ENCODE results near the gene PTPRD. TPM values are rescaled to one million over a fixed set of nuclear protein-coding genes. Genes with fewer than 3 reads are reported as not detected.

The PTPRD gene
- total RNA-seq, 1 donor from 2014 or later = 197 TPM

- H3K36me3 Mint-ChIP-seq = peaks cover 18% of the 10 kb centered on the region
- no peaks in the 10 kb centered on the region for H3K27me3 Mint-ChIP-seq
- TF ChIP-seq CTCF (conservative IDR thresholded peaks at IDR 0.05) = no peak
- H3K4me3 Mint-ChIP-seq = no peak overlapping the region
- no peak for DNase-seq (ENCODE audit: extremely low spot score, unreplicated experiment)
- no peaks in the 10 kb centered on the region for H3K9me3 Mint-ChIP-seq
- H3K4me1 Mint-ChIP-seq (ENCODE audit: unreplicated experiment) = no peaks in the 10 kb centered on the region
- no peak overlapping the region for H3K27ac Mint-ChIP-seq
Observed at GRCh38 chr9:8315211-8315610, 2297.6 kb downstream of the PTPRD start.

GRCh38 chr9:8309258-8309657 lies 2303.5 kb downstream of the PTPRD start:
- peaks cover 6% of the 10 kb centered on the region for H3K9me3 Mint-ChIP-seq
- no peak for DNase-seq (ENCODE audit: extremely low spot score, unreplicated experiment)
- H3K36me3 Mint-ChIP-seq = peaks cover 7% of the 10 kb centered on the region
- TF ChIP-seq CTCF (conservative IDR thresholded peaks at IDR 0.05) = no peak
- H3K27ac Mint-ChIP-seq = no peak overlapping the region
- H3K4me3 Mint-ChIP-seq = no peak overlapping the region
- no peaks in the 10 kb centered on the region for H3K27me3 Mint-ChIP-seq
- H3K4me1 Mint-ChIP-seq (ENCODE audit: unreplicated experiment) = no peaks in the 10 kb centered on the region

- TF ChIP-seq CTCF (conservative IDR thresholded peaks at IDR 0.05) = no peak
- Mint-ChIP-seq H3K4me3 (no peak overlapping the region), H3K27me3 (no peaks in the 10 kb centered on the region), H3K27ac (no peak overlapping the region), H3K36me3 (peaks cover 4% of the 10 kb centered on the region), H3K4me1 (ENCODE audit: unreplicated experiment) (no peaks in the 10 kb centered on the region), H3K9me3 (peaks cover 6% of the 10 kb centered on the region)
- DNase-seq (ENCODE audit: extremely low spot score, unreplicated experiment) = no peak
Observed at GRCh38 chr9:8304720-8305119, 2308.1 kb downstream of the PTPRD start.

- TF ChIP-seq CTCF (conservative IDR thresholded peaks at IDR 0.05) = no peak
- no peaks in the 10 kb centered on the region for H3K4me1 Mint-ChIP-seq (ENCODE audit: unreplicated experiment)
- no peak overlapping the region for H3K4me3 Mint-ChIP-seq
- H3K9me3 Mint-ChIP-seq = no peaks in the 10 kb centered on the region
- no peak overlapping the region for H3K27ac Mint-ChIP-seq
- no peaks in the 10 kb centered on the region for H3K27me3 Mint-ChIP-seq
- H3K36me3 Mint-ChIP-seq = no peaks in the 10 kb centered on the region
- no peak for DNase-seq (ENCODE audit: extremely low spot score, unreplicated experiment)
Observed at GRCh38 chr9:8301296-8301695, 2311.5 kb downstream of the PTPRD start.

GRCh38 chr9:8297047-8297446 lies 2315.8 kb downstream of the PTPRD start:
- Mint-ChIP-seq H3K27me3 (no peaks in the 10 kb centered on the region), H3K9me3 (peaks cover 8% of the 10 kb centered on the region), H3K36me3 (no peaks in the 10 kb centered on the region), H3K4me1 (ENCODE audit: unreplicated experiment) (no peaks in the 10 kb centered on the region), H3K4me3 (no peak overlapping the region), H3K27ac (no peak overlapping the region)
- DNase-seq (ENCODE audit: extremely low spot score, unreplicated experiment) = no peak
- TF ChIP-seq CTCF (conservative IDR thresholded peaks at IDR 0.05) = no peak

- no peak for TF ChIP-seq CTCF (conservative IDR thresholded peaks at IDR 0.05)
- H3K4me1 Mint-ChIP-seq (ENCODE audit: unreplicated experiment) = no peaks in the 10 kb centered on the region
- DNase-seq (ENCODE audit: extremely low spot score, unreplicated experiment) = no peak
- H3K9me3 Mint-ChIP-seq = peaks cover 8% of the 10 kb centered on the region
- no peaks in the 10 kb centered on the region for H3K27me3 Mint-ChIP-seq
- H3K4me3 Mint-ChIP-seq = no peak overlapping the region
- H3K27ac Mint-ChIP-seq = no peak overlapping the region
- H3K36me3 Mint-ChIP-seq = no peaks in the 10 kb centered on the region
Observed at GRCh38 chr9:8292657-8293056, 2320.1 kb downstream of the PTPRD start.
